Upper lobe of right lung (tissue), 1 donor: Measurements from ENCODE around the gene CA10. TPM values are rescaled to one million over a fixed set of nuclear protein-coding genes. Genes with fewer than 3 reads are reported as not detected.

Source experiments
- ATAC-seq: fragments of 200-7000 bp; cut with Tn5 transposase; one replicate; pipeline ENCODE4 v1.9.1; 2020; ENCODE audit warnings: mild to moderate bottlenecking, moderate library complexity
- DNase-seq: peaks from one replicate; pipeline ENCODE4 v3.0.0-alpha.2; 2020
- H3K27ac ChIP-seq: fragments of 200-600 bp; one replicate; pipeline ENCODE4 v1.8.0; 2022
- H3K27me3 ChIP-seq: fragments of 200-600 bp; one replicate; pipeline ENCODE4 v1.8.0; 2022; ENCODE audit warnings: mild to moderate bottlenecking
- H3K36me3 ChIP-seq: fragments of 200-600 bp; one replicate; pipeline ENCODE4 v1.8.0; 2022
- H3K4me1 ChIP-seq: fragments of 200-600 bp; one replicate; pipeline ENCODE4 v1.8.0; 2022
- H3K4me3 ChIP-seq: fragments of 200-600 bp; one replicate; pipeline ENCODE4 v1.8.0; 2022; ENCODE audit warnings: mild to moderate bottlenecking
- H3K9me3 ChIP-seq: fragments of 200-600 bp; one replicate; pipeline ENCODE4 v1.8.0; 2022
- CTCF ChIP-seq: fragments of 200-600 bp; IDR thresholded peaks from one replicate; pipeline ENCODE4 v1.8.0; 2022; ENCODE audit warnings: antibody characterized with exemption
- intact Hi-C: fragments of 100-400 bp; cut with DNase I; formaldehyde crosslinking; loops from one replicate; pipeline ENCODE4 v1.11.0; 2022
- total RNA-seq: library from RNA; stranded (reverse); fragmentation: NEBNext Ultra II Directional; extraction: Animal tissue kit (Norgen Biotek cat#: 25700); gene quantifications from one replicate; pipeline ENCODE4 v1.2.1, GENCODE V29; 2021
- donor health status: DM: no; HTN: yes; CAD: no; lungs with severe emphysema.

The CA10 gene
- total RNA-seq, 1 donor from 2014 or later = not detected

GRCh38 chr17:51869387-51869786 lies 289.1 kb downstream of the CA10 start:
- H3K4me1 ChIP-seq = no peaks in the 10 kb centered on the region
- DNase-seq (no peak), ATAC-seq (no peak)
- H3K27ac ChIP-seq = no peak overlapping the region
- TF ChIP-seq CTCF = no peak
- intact Hi-C loops = no loop called here
- H3K9me3 ChIP-seq = no peaks in the 10 kb centered on the region
- no peaks in the 10 kb centered on the region for H3K36me3 ChIP-seq
- H3K4me3 ChIP-seq = no peak overlapping the region
- no peaks in the 10 kb centered on the region for H3K27me3 ChIP-seq

- no peak overlapping the region for H3K27ac ChIP-seq
- H3K4me3 ChIP-seq = no peak overlapping the region
- TF ChIP-seq CTCF = peak; percentile 45
- intact Hi-C loops = no loop called here
- no peaks in the 10 kb centered on the region for H3K36me3 ChIP-seq
- H3K9me3 ChIP-seq = no peaks in the 10 kb centered on the region
- ATAC-seq = peak; percentile 55
- no peaks in the 10 kb centered on the region for H3K4me1 ChIP-seq
- DNase-seq = no peak
- no peaks in the 10 kb centered on the region for H3K27me3 ChIP-seq
Observed at GRCh38 chr17:51860954-51861561, 297.5 kb downstream of the CA10 start.

GRCh38 chr17:51857052-51857597 lies 301.4 kb downstream of the CA10 start:
- no peak overlapping the region for H3K27ac ChIP-seq
- no peaks in the 10 kb centered on the region for H3K9me3 ChIP-seq
- no peak for ATAC-seq
- DNase-seq = no peak
- H3K4me3 ChIP-seq = no peak overlapping the region
- intact Hi-C loops = no loop called here
- TF ChIP-seq CTCF = no peak
- H3K27me3 ChIP-seq = no peaks in the 10 kb centered on the region
- H3K4me1 ChIP-seq = no peaks in the 10 kb centered on the region
- H3K36me3 ChIP-seq = no peaks in the 10 kb centered on the region

- no peak for DNase-seq
- Histone ChIP-seq H3K4me1 (no peaks in the 10 kb centered on the region), H3K4me3 (no peak overlapping the region), H3K27ac (no peak overlapping the region), H3K27me3 (no peaks in the 10 kb centered on the region), H3K9me3 (no peaks in the 10 kb centered on the region), H3K36me3 (no peaks in the 10 kb centered on the region)
- TF ChIP-seq CTCF = no peak
- ATAC-seq = no peak
- intact Hi-C loops = no loop called here
Observed at GRCh38 chr17:51855806-51856205, 302.7 kb downstream of the CA10 start.

- Histone ChIP-seq H3K36me3 (no peaks in the 10 kb centered on the region), H3K9me3 (no peaks in the 10 kb centered on the region), H3K27ac (no peak overlapping the region), H3K27me3 (no peaks in the 10 kb centered on the region), H3K4me1 (no peaks in the 10 kb centered on the region), H3K4me3 (no peak overlapping the region)
- intact Hi-C loops = no loop called here
- DNase-seq = no peak
- no peak for TF ChIP-seq CTCF
- peak; percentile 35 for ATAC-seq
Observed at GRCh38 chr17:51853857-51854256, 304.7 kb downstream of the CA10 start.

GRCh38 chr17:51852603-51853002 lies 305.9 kb downstream of the CA10 start:
- no peak overlapping the region for H3K4me3 ChIP-seq
- no peak overlapping the region for H3K27ac ChIP-seq
- intact Hi-C loops = no loop called here
- no peak for DNase-seq
- no peaks in the 10 kb centered on the region for H3K36me3 ChIP-seq
- H3K9me3 ChIP-seq = no peaks in the 10 kb centered on the region
- no peaks in the 10 kb centered on the region for H3K27me3 ChIP-seq
- no peaks in the 10 kb centered on the region for H3K4me1 ChIP-seq
- no peak for TF ChIP-seq CTCF
- no peak for ATAC-seq
